SU-DHL-6 (cell line): Measurements from ENCODE around the gene STAMBPL1.

Experiments
- CTCF ChIP-seq: fragments of 200-600 bp; sonication (generic); IDR thresholded peaks from one replicate; pipeline ENCODE4 v1.5.1; 2017; ENCODE audit warnings: antibody characterized with exemption, mild to moderate bottlenecking, low read length, moderate library complexity; ENCODE audit not compliant: insufficient read depth, poor library complexity, severe bottlenecking
- EZH2phosphoT487 ChIP-seq: fragments of 200-600 bp; sonication (generic), shearing (Covaris generic); conservative IDR thresholded peaks from 2 replicates; pipeline ENCODE4 v1.6.1; 2018; ENCODE audit warnings: mild to moderate bottlenecking, antibody characterized with exemption, low read length, moderate library complexity, mixed read lengths

GRCh38 chr10:88865281-88865876, 14.7 kb upstream of the STAMBPL1 start:
- TF ChIP-seq CTCF, result no peak
- no peak for TF ChIP-seq EZH2phosphoT487
